HG02981 (cell line): ENCODE results near the gene EFHC1.

ENCODE experiments used
- ATAC-seq: cut with Tn5 transposase; IDR thresholded peaks from one replicate; pipeline ENCODE4 v1.9.1; 2021; ENCODE audit warnings: mild to moderate bottlenecking, moderate library complexity; ENCODE audit not compliant: unreplicated experiment

EFHC1 gene

GRCh38 chr6:52551483-52552277, 131.5 kb downstream of the EFHC1 start:
- ATAC-seq: no peak

GRCh38 chr6:52552278-52552643, 132.1 kb downstream of the EFHC1 start:
- peak; percentile 86 for ATAC-seq

- ATAC-seq: no peak
Measured at GRCh38 chr6:52553158-52553557, 133.0 kb downstream of the EFHC1 start.

GRCh38 chr6:52553719-52554118, 133.6 kb downstream of the EFHC1 start:
- ATAC-seq: no peak

GRCh38 chr6:52554684-52555280, 134.6 kb downstream of the EFHC1 start:
- ATAC-seq: no peak

GRCh38 chr6:52555518-52556233, 135.5 kb downstream of the EFHC1 start:
- ATAC-seq: no peak

- ATAC-seq: no peak
Measured at GRCh38 chr6:52557389-52558265, 137.5 kb downstream of the EFHC1 start.

- ATAC-seq: no peak
Measured at GRCh38 chr6:52558266-52559000, 138.3 kb downstream of the EFHC1 start.

GRCh38 chr6:52560462-52560861, 140.3 kb downstream of the EFHC1 start:
- ATAC-seq: no peak

GRCh38 chr6:52562911-52563310, 142.8 kb downstream of the EFHC1 start:
- no peak for ATAC-seq

- no peak for ATAC-seq
Measured at GRCh38 chr6:52564856-52565255, 144.7 kb downstream of the EFHC1 start.

GRCh38 chr6:52566201-52566600, 146.1 kb downstream of the EFHC1 start:
- ATAC-seq: no peak

- ATAC-seq: no peak
Measured at GRCh38 chr6:52566853-52567279, 146.7 kb downstream of the EFHC1 start.

GRCh38 chr6:52568320-52568719, 148.2 kb downstream of the EFHC1 start:
- ATAC-seq: no peak

- no peak for ATAC-seq
Measured at GRCh38 chr6:52570291-52570700, 150.2 kb downstream of the EFHC1 start.

- ATAC-seq: no peak
Measured at GRCh38 chr6:52571099-52571755, 151.1 kb downstream of the EFHC1 start.

GRCh38 chr6:52572536-52572935, 152.4 kb downstream of the EFHC1 start:
- ATAC-seq: no peak

GRCh38 chr6:52573295-52573694, 153.2 kb downstream of the EFHC1 start:
- ATAC-seq: no peak
